Superior temporal gyrus (tissue), 1 donor: ENCODE data around the gene NASP.

Experiments used
- DNase-seq: peaks from one replicate; pipeline ENCODE4 v3.0.0-alpha.2; 2016; ENCODE audit errors: extremely low spot score

NASP gene

DNA sequence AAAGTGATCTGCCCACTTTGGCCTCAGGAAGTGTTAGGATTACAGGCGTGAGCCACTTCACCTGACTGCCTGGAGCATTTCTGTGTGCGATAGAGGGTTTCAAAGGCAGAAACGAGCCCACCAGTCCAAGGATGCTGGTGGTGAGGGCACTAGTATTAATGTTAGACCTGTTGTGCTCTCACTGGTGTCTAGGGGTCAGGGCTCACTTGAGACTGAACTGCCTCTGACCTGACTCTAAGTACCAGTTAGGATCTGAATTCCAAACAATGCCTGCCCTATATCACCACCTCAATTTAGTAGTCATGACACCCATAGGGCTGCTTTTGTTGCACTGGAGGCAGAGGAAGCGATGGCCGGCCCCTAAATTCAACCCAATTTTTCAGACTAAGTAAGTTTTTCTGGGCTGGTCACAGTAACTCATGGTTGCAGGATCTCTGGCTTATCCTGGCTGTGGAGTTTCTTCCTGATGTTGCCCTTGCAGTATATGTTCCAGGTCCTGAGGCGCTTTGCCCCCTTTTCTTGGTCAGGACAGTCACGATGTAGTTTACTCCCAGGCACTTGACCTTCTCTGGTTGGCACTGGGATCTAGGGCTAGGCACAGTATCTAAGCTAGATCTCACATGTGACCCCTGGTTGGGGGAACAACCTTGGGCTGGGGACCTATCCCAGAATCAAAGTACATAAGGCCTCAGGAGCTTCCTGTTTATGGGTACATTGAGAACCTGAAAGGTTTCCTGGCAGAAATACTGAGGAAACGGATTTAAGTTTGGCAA is 35.5 kb downstream of the NASP start:
- no peak for DNase-seq

- no peak for DNase-seq
Observed at GRCh38 chr1:45620588-45621500, 37.0 kb downstream of the NASP start.

- no peak for DNase-seq
Observed at GRCh38 chr1:45621501-45621836, 37.6 kb downstream of the NASP start.

- DNase-seq, result no peak
Observed at GRCh38 chr1:45621895-45622523, 38.2 kb downstream of the NASP start.

DNA sequence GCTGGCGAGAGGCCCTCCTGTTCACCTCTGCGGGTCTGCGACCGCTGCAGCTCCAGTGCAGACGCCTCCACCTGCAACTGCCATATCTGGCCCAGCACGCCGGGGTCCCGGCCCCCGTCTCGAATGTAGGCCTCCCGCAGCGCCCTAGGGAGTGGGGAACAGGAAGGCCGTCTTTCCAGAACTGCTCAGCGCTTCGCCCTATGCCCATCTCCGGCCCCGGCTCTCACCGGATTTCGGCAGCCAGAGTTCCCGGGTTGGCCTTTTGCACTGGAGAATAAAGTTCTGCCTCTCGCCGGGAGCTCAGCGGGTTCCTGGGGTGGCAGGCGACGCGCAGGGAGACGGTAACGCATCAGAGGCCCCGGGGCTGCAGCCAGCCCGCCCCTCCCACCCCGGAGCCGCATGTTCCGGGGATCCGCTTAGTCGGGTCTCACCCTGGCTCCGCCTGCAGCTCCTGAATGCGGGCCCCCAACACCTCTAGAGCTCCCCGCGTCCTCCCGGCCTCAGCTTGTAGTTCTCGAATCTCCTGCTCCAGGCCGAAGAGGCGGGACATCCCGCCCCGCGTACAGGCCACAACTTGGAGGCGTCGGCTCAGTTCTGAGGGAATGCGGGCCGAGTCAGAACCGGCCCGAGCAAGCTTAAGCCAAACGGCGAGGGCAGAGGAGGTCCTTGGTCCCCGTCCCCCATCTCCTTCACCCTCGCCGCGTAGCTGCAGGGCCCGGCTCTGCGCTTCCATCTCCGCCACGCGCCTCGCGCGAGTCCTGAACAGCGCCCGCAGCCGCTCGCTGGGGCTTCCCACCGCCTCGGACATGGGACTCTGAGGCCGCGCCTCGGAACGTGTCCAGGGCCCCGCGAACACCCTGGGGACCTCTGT is 38.9 kb downstream of the NASP start:
- no peak for DNase-seq

- DNase-seq, result no peak
Observed at GRCh38 chr1:45623972-45624371, 40.1 kb downstream of the NASP start, which contains the start of gene CCDC17. CCDC17 (minus strand) TSS chr1:45624054; CDS start chr1:45623909, 145 bp downstream.

DNA sequence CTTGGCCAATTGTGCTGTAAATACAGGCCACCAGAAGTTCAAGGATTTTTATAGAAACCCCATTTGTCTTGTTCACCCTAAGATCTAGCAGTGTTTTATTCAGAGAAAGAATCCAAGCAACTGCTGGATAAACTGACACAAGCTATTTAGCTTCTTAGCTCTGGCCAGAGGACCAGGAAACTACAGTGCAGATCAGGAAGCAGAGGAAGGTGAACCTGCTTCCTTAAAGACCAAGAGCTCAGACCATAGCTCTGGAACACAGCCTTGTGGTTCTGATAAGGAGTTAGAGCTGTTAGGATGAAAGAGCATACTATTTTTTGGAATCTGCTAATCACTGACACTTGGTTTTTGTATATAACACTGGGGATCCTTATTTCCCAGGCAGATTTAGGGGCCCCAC is 45.2 kb downstream of the NASP start:
- no peak for DNase-seq

DNA sequence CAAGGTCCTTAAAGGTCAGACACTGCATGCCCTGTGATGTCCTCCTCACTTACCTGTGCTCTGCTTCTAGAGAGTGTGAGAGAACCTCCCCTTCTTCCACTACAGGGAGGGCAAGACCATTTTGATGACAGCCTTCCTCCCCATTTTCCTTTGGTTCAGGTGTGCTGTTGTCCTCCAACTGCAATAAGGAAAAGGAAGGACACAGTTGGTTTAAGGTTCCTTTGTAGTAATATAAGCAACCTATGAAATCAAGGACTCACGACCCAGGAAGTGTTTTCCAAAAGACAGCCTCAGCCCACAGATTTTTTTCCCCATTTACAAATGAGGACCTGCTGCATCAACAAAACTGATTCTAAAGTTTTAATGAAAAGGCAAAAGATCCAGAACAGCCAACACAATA is 46.6 kb downstream of the NASP start:
- DNase-seq, result no peak

DNA sequence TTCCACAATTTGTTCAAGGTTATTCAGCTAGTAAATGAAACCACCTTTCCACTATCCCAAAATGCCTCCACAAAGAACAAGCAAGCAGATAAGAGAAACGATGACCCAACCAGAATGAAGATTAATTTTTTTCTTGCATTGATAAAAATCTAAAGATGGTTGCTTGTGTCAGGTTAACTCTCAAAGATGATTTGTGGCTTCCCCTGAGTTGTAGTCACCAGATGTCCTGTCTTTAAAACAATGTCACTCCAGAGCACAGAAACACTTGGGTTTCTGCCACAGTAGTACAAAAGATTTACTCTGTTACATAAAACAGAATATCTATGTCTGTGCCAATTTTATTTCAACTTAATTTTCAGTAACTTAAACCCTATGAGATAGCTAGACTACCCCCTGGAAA is 51.4 kb downstream of the NASP start:
- peak; percentile 56 for DNase-seq

DNA sequence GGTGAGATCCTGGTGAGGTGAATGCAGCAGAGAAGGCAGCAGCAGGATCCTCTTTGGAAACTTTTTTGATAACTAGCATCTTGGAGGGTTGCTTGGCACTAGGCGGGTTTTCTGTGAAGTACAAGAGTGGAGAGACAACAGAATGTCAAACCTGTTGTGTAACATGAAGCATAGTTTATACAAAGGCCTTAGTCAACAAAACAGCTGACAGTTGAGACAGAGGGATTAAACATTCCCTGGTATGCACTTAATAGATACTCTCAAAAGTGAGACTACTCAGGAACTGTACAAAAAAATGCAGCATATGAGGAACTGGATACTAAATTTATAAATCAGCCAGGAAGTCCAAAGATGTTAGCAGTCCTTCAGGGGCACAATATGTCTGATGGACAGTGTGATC is 56.5 kb downstream of the NASP start:
- no peak for DNase-seq

DNA sequence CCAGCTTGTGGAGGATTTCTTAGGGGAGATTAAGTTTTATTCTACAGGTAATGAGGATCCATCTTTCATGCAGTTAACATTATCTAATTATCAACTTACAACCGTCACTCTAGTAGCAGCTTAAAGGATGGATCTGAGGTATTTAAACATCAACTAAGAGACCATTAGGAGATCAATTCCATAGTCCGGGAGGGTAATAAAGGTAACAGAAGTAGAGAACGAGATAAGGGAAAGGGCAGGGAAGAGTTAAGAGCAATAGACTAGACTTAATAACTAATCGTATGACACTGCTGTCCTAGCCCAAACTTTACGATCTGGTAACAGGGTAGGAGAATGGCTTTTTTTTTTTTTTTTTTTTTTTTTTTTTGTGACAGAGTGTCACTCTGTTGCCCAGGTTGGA is 59.5 kb downstream of the NASP start:
- DNase-seq, result no peak

- DNase-seq, result no peak
Observed at GRCh38 chr1:45643978-45644377, 60.1 kb downstream of the NASP start.

DNA sequence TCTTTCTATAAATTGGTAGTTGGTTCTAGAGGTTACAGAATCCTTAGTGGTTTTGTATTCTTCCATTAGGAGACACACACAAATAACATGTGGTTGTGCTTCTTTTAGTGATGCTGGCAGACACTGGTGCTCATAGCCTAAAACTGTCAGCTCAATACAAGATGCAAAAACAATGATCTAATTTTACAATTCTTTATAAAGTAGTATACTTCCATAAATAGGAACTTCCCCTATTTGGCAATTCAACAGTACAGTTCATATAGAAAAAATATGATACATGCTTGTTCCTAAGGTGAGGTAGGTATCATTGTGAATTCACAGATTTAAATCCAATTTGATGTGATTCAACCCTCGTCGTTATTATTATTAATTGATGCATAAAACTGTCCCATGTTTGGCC is 60.8 kb downstream of the NASP start:
- DNase-seq, result no peak

GRCh38 chr1:45647248-45648021 is 63.6 kb downstream of the NASP start:
- no peak for DNase-seq

DNA sequence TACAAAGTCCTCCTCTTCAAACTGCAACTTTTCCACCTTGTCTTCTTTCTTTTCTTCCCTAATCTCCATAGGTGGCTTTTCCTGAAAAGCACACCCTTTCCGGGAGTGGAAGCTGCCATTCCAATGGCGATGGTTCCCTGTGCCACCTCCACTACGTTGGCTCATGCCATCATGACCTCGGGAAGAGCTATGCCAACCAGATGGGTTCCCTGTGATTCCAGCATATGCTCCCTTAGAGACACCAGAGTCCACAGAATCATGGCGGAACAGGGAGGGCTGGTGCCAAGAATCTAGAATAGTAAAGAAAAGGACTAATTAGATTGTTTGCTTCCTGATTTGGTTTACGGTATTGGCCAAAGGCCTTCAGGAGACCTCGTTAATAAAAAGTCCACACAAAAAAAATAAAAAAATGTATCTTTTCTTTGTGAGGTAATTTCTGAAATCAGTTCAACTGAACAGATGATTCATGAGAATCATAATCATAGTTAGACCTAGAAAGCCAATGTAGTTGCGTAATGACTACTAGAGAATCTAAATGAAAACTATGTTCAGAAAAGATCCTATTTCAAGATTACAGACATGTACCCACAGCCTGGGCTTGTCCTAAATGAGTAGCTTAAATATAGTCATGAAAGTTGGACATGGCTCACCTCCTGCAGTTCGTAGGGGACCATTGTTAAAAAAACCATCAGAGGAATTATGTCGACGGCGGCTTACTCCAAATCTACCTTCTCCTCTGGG is 70.9 kb downstream of the NASP start:
- DNase-seq, result no peak

DNA sequence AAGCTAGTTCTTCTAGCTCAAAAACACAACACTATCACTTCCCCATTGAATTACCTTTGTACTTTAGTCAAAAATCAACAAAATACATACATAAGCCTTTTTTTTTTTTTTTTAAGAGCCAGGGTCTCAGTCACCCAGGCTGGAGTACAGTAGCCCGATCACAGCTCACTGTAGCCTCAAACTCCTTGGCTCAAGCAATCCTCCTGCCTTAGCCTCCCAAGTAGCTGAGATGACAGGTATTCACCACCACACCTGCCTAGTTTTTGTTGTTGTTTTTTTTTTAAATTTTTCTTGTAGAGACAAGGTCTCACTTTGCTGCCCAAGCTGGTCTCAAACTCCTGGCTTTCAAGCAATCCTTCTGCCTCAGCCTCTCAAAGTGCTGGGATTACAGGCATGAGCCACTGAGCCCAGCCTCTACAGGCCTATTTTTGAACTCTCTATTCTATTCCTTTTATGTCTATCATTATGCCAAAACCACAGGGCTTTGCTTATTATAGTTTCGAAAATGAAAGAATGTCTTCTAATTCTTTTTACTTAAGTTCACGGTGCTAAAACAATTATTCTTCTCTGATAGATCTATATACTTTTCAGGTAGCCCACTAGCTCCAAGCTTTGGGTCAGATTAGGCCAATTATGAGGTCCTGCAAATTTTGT is 72.9 kb downstream of the NASP start:
- DNase-seq, result no peak

GRCh38 chr1:45658171-45658570 is 74.3 kb downstream of the NASP start:
- no peak for DNase-seq

DNA sequence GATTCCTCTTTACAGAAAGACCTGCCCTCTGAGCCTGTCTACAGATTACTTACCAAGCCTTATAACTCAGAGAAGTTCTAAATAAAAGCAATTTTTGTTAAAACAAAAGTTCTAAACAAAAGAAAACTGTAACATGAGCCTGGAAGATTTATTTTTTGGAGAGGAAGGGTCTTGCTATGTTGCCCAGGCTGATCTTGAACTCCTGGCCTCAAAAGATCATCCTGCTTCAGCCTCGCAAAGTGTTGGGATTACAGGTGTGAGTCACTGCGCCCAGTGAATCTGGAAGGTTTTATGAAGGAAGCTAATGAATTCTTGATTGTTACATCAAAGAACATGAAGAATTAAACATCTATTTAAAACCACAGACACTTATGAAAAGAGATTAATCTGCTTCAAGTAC is 75.4 kb downstream of the NASP start:
- DNase-seq, result no peak

DNA sequence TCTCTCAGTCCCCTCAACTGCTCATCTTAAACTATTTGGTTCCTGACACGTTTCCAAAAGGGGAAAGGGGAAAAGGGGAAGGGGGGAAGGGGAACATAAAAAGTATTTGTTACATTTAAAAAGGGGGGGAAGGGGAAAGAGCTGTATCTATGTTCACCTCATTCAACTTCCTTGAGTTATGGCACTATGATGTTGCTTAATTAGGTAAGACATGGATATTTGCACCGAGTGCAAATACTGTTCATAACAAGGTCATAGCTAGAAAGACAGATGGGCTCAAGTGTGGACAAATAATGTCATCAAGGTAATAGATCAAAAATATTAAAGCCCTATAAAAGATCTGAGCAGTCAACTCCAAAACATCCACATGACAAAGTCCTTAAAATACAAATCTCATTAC is 76.5 kb downstream of the NASP start:
- DNase-seq, result no peak

- no peak for DNase-seq
Observed at GRCh38 chr1:45666836-45667235, 83.0 kb downstream of the NASP start.
